HUDEP-2 (cell line): Measurements from ENCODE around the gene ABCC8.

Experiments used
- DNase-seq, 76 experiments: peaks; one replicate each; lab custom pipeline; 2025; ENCODE audit not compliant: unreplicated experiment in 76 of 76; lab: John Stamatoyannopoulos, UW

Gene ABCC8

GRCh38 chr11:17473071-17473744 lies 3.4 kb downstream of the ABCC8 start:
- peak in 1 of 76 experiments; percentile 1 for DNase-seq

- DNase-seq: no peak
Observed at GRCh38 chr11:17472467-17472866, 4.2 kb downstream of the ABCC8 start.

- no peak for DNase-seq
Observed at GRCh38 chr11:17471501-17471900, 5.1 kb downstream of the ABCC8 start.

GRCh38 chr11:17469998-17470397 lies 6.6 kb downstream of the ABCC8 start:
- no peak for DNase-seq

- DNase-seq: no peak
Observed at GRCh38 chr11:17468122-17468521, 8.5 kb downstream of the ABCC8 start.

- DNase-seq: no peak
Observed at GRCh38 chr11:17463546-17464174, 13.0 kb downstream of the ABCC8 start.

- DNase-seq: no peak
Observed at GRCh38 chr11:17462940-17463339, 13.7 kb downstream of the ABCC8 start.

GRCh38 chr11:17460406-17460805 lies 16.2 kb downstream of the ABCC8 start:
- DNase-seq: no peak

- DNase-seq: no peak
Observed at GRCh38 chr11:17459236-17459896, 17.3 kb downstream of the ABCC8 start.

- no peak for DNase-seq
Observed at GRCh38 chr11:17458268-17458667, 18.4 kb downstream of the ABCC8 start.

GRCh38 chr11:17457396-17458173 lies 19.1 kb downstream of the ABCC8 start:
- DNase-seq: no peak

GRCh38 chr11:17452668-17453067 lies 24.0 kb downstream of the ABCC8 start:
- DNase-seq: no peak

- no peak for DNase-seq
Observed at GRCh38 chr11:17449158-17449557, 27.5 kb downstream of the ABCC8 start.

- no peak for DNase-seq
Observed at GRCh38 chr11:17446482-17446881, 30.2 kb downstream of the ABCC8 start.

GRCh38 chr11:17445240-17445795 lies 31.3 kb downstream of the ABCC8 start:
- DNase-seq: no peak

GRCh38 chr11:17443926-17444690 lies 32.5 kb downstream of the ABCC8 start:
- DNase-seq: no peak

GRCh38 chr11:17443423-17443822 lies 33.2 kb downstream of the ABCC8 start:
- DNase-seq: no peak

- DNase-seq: no peak
Observed at GRCh38 chr11:17443000-17443399, 33.6 kb downstream of the ABCC8 start.

- no peak for DNase-seq
Observed at GRCh38 chr11:17439316-17439782, 37.3 kb downstream of the ABCC8 start.

- DNase-seq: no peak
Observed at GRCh38 chr11:17437366-17437765, 39.3 kb downstream of the ABCC8 start.
